SK-N-SH treated with all-trans-retinoic acid at 6 μM for 48 hours (cell line): ENCODE measurements around the gene WDR90.

Experiments
- ZFP3 ChIP-seq: fragments of 250-450 bp; sonication (Bioruptor Pico); IDR thresholded peaks from 2 replicates; pipeline ENCODE4 v1.5.0; 2020; ENCODE audit warnings: mild to moderate bottlenecking, moderate library complexity
- ZNF8 ChIP-seq: fragments of 450-650 bp; formaldehyde crosslinking; IDR thresholded peaks from 2 replicates; pipeline ENCODE4 v1.5.0; 2020; ENCODE audit warnings: mild to moderate bottlenecking, moderate library complexity

- no peak for TF ChIP-seq ZNF8 (CRISPR knock-in tag)
- no peak for TF ChIP-seq ZFP3 (CRISPR knock-in tag)
These were observed 37.5 kb downstream of the WDR90 start for GRCh38 chr16:686459-687260.
